Measurements from ENCODE around the gene LSM7. TPM values are rescaled to one million over a fixed set of nuclear protein-coding genes. Genes with fewer than 3 reads are reported as not detected.

LSM7 gene
- total RNA-seq, 1 donor from 2014 or later = 58.2 TPM

DNA sequence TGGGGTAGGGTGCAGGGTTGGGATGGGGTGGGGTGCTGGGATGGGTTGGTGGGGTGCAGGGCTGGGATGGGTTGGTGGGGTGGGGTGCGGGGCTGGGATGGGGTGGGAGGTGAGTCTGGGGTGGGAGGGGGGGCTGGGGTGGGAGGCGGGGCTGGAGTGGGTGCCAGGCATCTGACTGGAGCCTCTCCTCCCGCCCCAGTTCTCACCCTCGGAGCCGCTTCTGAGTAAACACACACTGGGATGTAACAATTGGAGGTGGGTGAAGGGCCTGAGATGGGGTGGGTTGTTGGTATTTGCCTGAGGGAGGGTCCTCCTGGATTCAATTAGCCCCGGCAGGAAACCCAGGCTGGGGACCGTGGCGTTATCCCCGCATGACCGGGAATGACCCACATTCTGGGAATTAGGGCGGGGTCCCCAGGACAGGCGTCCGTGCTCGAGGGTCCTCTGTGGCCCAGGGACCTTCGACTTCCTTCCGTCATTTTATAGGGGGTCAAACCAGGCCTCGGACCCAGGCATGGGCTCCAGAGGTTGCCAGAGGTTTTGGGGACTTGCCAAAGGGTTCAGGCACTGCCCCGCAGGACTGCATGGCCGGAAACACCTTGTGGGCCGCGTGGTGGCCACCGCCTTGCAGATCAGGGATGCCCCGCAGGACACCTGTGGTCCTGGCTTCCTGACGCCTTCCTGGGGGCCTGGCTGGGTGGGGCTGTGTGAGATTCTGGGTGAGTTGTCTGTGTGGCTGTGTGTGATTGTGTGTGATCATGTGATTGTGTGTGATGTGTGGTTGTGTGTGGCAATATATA is 33.1 kb upstream of the LSM7 start:
- DNase-seq (no peak), ATAC-seq (no peak)
- TF ChIP-seq, protein P1, sequence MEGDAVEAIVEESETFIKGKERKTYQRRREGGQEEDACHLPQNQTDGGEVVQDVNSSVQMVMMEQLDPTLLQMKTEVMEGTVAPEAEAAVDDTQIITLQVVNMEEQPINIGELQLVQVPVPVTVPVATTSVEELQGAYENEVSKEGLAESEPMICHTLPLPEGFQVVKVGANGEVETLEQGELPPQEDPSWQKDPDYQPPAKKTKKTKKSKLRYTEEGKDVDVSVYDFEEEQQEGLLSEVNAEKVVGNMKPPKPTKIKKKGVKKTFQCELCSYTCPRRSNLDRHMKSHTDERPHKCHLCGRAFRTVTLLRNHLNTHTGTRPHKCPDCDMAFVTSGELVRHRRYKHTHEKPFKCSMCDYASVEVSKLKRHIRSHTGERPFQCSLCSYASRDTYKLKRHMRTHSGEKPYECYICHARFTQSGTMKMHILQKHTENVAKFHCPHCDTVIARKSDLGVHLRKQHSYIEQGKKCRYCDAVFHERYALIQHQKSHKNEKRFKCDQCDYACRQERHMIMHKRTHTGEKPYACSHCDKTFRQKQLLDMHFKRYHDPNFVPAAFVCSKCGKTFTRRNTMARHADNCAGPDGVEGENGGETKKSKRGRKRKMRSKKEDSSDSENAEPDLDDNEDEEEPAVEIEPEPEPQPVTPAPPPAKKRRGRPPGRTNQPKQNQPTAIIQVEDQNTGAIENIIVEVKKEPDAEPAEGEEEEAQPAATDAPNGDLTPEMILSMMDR (IDR thresholded peaks at IDR 0.05) = no peak
- Histone ChIP-seq H3K27me3 (ENCODE audit: low read depth) (peaks cover 48% of the 10 kb centered on the region), H3K4me1 (peaks cover 4% of the 10 kb centered on the region), H3K4me3 (no peak overlapping the region), H3K36me3 (no peaks in the 10 kb centered on the region), H3K27ac (no peak overlapping the region), H3K9me3 (no peaks in the 10 kb centered on the region)
- intact Hi-C loops (cut with DNase I) = no loop called here

GRCh38 chr19:2360833-2361232 is 32.4 kb upstream of the LSM7 start:
- Histone ChIP-seq H3K36me3 (no peaks in the 10 kb centered on the region), H3K27ac (no peak overlapping the region), H3K9me3 (no peaks in the 10 kb centered on the region), H3K4me3 (no peak overlapping the region), H3K4me1 (peaks cover 4% of the 10 kb centered on the region), H3K27me3 (ENCODE audit: low read depth) (peaks cover 48% of the 10 kb centered on the region)
- ATAC-seq (no peak), DNase-seq (no peak)
- intact Hi-C loops (cut with DNase I) = no loop called here
- TF ChIP-seq, protein P1 (IDR thresholded peaks at IDR 0.05) = no peak

- TF ChIP-seq, protein P1 (IDR thresholded peaks at IDR 0.05) = no peak
- no peaks in the 10 kb centered on the region for H3K9me3 ChIP-seq
- no peak within 1 kb of the TSS for H3K27ac ChIP-seq
- H3K27me3 ChIP-seq (ENCODE audit: low read depth) = peaks cover 42% of the 10 kb centered on the region
- no peak within 1 kb of the TSS for H3K4me3 ChIP-seq
- H3K36me3 ChIP-seq = no peaks in the 10 kb centered on the region
- intact Hi-C loops (cut with DNase I) = no loop called here
- DNase-seq (no peak), ATAC-seq (peak in 1 of 2 donors; percentile 12)
- peaks cover 4% of the 10 kb centered on the region for H3K4me1 ChIP-seq
Observed at GRCh38 chr19:2359992-2360685, 31.8 kb upstream of the LSM7 start, which contains the start of gene TMPRSS9. Gene TMPRSS9 (plus strand): TSS chr19:2360265. CDS start chr19:2389786, 29,521 bp downstream.

- H3K4me3 ChIP-seq = no peak overlapping the region
- peaks cover 10% of the 10 kb centered on the region for H3K36me3 ChIP-seq
- H3K27ac ChIP-seq = no peak overlapping the region
- intact Hi-C loops (cut with DNase I) = no loop called here
- peaks cover 4% of the 10 kb centered on the region for H3K4me1 ChIP-seq
- no peaks in the 10 kb centered on the region for H3K9me3 ChIP-seq
- DNase-seq (no peak), ATAC-seq (no peak)
- TF ChIP-seq, protein P1 (IDR thresholded peaks at IDR 0.05) = no peak
- H3K27me3 ChIP-seq (ENCODE audit: low read depth) = peaks cover 30% of the 10 kb centered on the region
Observed at GRCh38 chr19:2358548-2359173, 30.3 kb upstream of the LSM7 start.

DNA sequence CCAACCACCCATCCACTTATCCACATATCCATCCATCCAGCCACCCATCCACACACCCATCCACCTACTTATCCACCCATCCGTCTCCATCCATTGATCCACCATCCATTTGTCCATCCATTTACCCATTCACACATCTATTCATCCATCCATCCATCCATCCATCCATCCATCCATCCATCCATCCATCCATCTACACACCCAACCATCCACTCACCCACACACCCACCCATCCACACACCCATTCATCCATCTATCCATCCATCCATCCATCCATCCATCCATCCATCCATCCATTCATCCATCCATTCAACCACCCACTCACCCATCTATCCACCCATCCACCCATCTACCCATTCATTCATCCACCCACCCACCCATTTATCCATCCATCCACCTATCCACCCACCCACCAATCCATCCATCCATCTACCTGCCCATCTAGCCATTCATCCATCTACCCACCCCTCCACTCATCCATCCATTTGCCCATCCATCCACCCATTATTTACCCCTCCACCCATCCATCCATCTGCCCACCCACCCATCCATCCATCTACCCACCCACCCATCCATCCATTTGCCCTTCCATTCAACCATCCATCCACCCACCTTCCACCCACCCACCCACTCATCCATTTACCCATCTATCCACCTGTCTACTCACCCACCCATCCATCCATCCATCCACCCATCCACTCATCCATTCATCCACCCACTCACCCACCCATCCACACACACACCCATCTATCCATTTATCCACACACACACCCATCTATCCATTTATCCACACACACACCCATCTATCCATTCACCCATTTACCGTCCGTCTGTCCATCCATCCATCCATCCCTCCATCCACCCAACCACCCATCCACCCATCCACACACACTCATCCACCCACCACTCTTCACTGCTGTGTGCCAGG is 29.2 kb upstream of the LSM7 start:
- no peak for ATAC-seq
- intact Hi-C loops (cut with DNase I) = no loop called here
- Histone ChIP-seq H3K4me3 (no peak overlapping the region), H3K27ac (no peak overlapping the region), H3K4me1 (peaks cover 4% of the 10 kb centered on the region), H3K27me3 (ENCODE audit: low read depth) (peaks cover 23% of the 10 kb centered on the region), H3K36me3 (peaks cover 22% of the 10 kb centered on the region), H3K9me3 (no peaks in the 10 kb centered on the region)
- TF ChIP-seq, protein P1 (IDR thresholded peaks at IDR 0.05) = no peak
- no peak for DNase-seq

Data from lower lobe of right lung (tissue), 2 donors.